Measurements from ENCODE around the gene ZNF512. TPM values are rescaled to one million over a fixed set of nuclear protein-coding genes. Genes with fewer than 3 reads are reported as not detected.
A peak's percentile ranks its signal among the peaks of the same experiment; 100 is the strongest.

Gene ZNF512
- total and polyA plus RNA-seq, 2 of the 13 experiments (the other 11 are each of a cell fraction or from before 2014, with no cell fraction given) = 29.8 to 31.0 TPM

GRCh38 chr2:27582695-27583389 is at the start of gene ZNF512 (continued):
- TF ChIP-seq GRHL1 (CRISPR knock-in tag; conservative IDR thresholded peaks at IDR 0.05) (no peak), NFYC (CRISPR knock-in tag; IDR thresholded peaks at IDR 0.05) (peak; percentile 63), ETV6 (CRISPR knock-in tag; conservative IDR thresholded peaks at IDR 0.05) (peak; percentile 79; the same call in 1 of the 2 replicates), MLLT10 (CRISPR knock-in tag; IDR thresholded peaks at IDR 0.05) (no peak), POGZ (CRISPR knock-in tag; IDR thresholded peaks at IDR 0.05) (peak; percentile 96), CSRNP1 (CRISPR knock-in tag; IDR thresholded peaks at IDR 0.05) (no peak), ZNF17 (CRISPR knock-in tag; IDR thresholded peaks at IDR 0.05) (no peak)

GRCh38 chr2:27537287-27537686 is 45.6 kb upstream of the ZNF512 start:
- H4K20me1 ChIP-seq (ENCODE audit: insufficient read depth, low read length) = no peaks in the 10 kb centered on the region
- WGBS (ENCODE audit: low lambda C conversion rate) = 35% methylated on average over 4 of the region's 4 CpGs
- H3K4me2 ChIP-seq (ENCODE audit: low read depth, low read length) = no peak overlapping the region
- TF ChIP-seq MED8 (CRISPR knock-in tag; IDR thresholded peaks at IDR 0.05; ENCODE audit: insufficient replicate concordance) = no peak
- no peak for TF ChIP-seq ZIK1 (CRISPR knock-in tag; IDR thresholded peaks at IDR 0.05; ENCODE audit: borderline replicate concordance, low read depth)
- peak; percentile 27; the same call in 1 of the 2 replicates for TF ChIP-seq CREB1 (IDR thresholded peaks at IDR 0.05)
- no peak for TF ChIP-seq CREB1 (CRISPR knock-in tag; IDR thresholded peaks at IDR 0.05)
- TF ChIP-seq ZNF574 (CRISPR knock-in tag; IDR thresholded peaks at IDR 0.05) = no peak

More at GRCh38 chr2:27537287-27537686, 45.6 kb upstream of the ZNF512 start:
- H3K27ac ChIP-seq (ENCODE audit: extremely low read length, insufficient read depth, low read length) = no peak overlapping the region
- H3K9ac ChIP-seq (ENCODE audit: insufficient read depth, low read depth, low read length) = no peak overlapping the region
- H3K36me3 ChIP-seq (replicated peaks in 1 of 2; ENCODE audit: control insufficient read depth in 1 of 2, insufficient read depth in 2 of 2, low read length in 2 of 2) = no peaks in the 10 kb centered on the region
- no TSS peak for BruUV-seq (replicated peaks)
- H3K79me2 ChIP-seq (ENCODE audit: insufficient read depth, low read length) = no peaks in the 10 kb centered on the region
- H3K27me3 ChIP-seq (ENCODE audit: control insufficient read depth in 1 of 2, insufficient read depth in 2 of 2, low read length in 2 of 2) = 0 out of 5 replicates have a peak, but pooled peaks cover 0 to 5% of the 10 kb centered on the region in 2 experiments
- no peak for DNase-seq (ENCODE audit: low spot score)
- intact Hi-C loops (cut with micrococcal nuclease; ENCODE audit: unreplicated experiment) (no loop called here), in situ Hi-C loops (cut with HindIII; ENCODE audit: extremely low pct_ligation_motif_present, low pct_unique_long_range_greater_than_20kb) (no loop called here)
- H3K9me3 ChIP-seq (ENCODE audit: low read length) = no peaks in the 10 kb centered on the region
- ATAC-seq = no peak; the same call in 2 of the 3 replicates
- ChIA-PET POLR2A (no interaction called here), CTCF (ENCODE audit: low intra/inter-chr PET ratio, low total read pairs) (no interaction called here)
- no peak overlapping the region for H3K4me3 ChIP-seq (replicated peaks in 1 of 3; ENCODE audit: insufficient read depth in 1 of 3, low read depth in 2 of 3, low read length in 3 of 3)
- no peak for FAIRE-seq
- no peak overlapping the region for H2AFZ ChIP-seq (ENCODE audit: low read length)
- H3K4me1 ChIP-seq (ENCODE audit: insufficient read depth, low read length) = peaks cover 6% of the 10 kb centered on the region; the same call in 1 of the 2 replicates
